Stimulated activated CD4-positive, alpha-beta T cell treated with anti-CD3 and anti-CD28 coated beads, Interleukin-4, amount 100 ng/mL, for 4 hours (primary cell): Measurements from ENCODE around the gene DMD.

Source experiments
- DNase-seq, 2 experiments: peaks; one replicate each; pipeline ENCODE4 v3.0.0-alpha.2; 2020

DMD gene

DNA sequence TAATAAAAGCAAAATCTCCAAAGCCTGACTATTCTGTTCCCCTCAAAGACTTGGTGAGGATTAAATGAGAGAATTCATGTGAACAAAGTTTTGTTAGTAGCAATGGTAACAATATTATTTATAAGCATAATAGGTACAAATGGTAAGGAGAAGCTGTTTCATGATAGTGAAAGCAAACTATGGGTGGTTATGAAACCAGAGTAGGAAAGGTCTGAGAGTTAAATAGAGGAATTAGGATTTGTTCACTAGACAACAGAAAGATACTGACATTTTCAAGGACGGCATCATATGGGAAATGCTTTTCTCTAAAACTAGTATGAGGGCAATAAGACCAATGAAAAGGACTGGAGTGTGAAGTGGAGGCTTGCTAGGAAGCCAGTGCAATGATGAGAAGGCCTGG is 2010.9 kb downstream of the DMD start:
- no peak for DNase-seq

GRCh38 chrX:31199840-31200114 is 2011.6 kb downstream of the DMD start:
- DNase-seq = no peak

- DNase-seq = no peak
These were observed 2012.1 kb downstream of the DMD start for GRCh38 chrX:31199056-31199839.

- no peak for DNase-seq
These were observed 2021.0 kb downstream of the DMD start for GRCh38 chrX:31190221-31190975.

GRCh38 chrX:31186693-31187338 is 2024.5 kb downstream of the DMD start:
- DNase-seq = no peak

- DNase-seq = no peak
These were observed 2025.5 kb downstream of the DMD start for GRCh38 chrX:31185884-31186283.

- DNase-seq = no peak
These were observed 2029.9 kb downstream of the DMD start for GRCh38 chrX:31181377-31182000.

GRCh38 chrX:31179203-31179602 is 2032.1 kb downstream of the DMD start:
- no peak for DNase-seq

DNA sequence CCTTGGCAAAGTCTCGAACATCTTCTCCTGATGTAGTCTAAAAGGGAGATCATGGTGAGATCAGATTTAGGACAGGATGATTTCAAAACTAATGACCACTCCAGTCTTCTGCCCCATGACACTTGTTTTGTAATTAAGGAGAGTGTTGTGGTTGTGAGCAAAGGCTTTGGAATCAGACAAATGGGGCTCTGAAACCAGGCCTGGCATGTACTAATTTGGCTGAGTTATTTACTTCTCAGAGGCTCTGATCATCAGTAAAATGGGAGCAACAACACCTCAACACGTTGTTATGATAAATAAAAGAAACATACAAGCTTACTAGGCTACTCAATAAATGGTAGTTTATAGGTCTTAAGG is 2032.6 kb downstream of the DMD start:
- DNase-seq = no peak

GRCh38 chrX:31178064-31178768 is 2033.1 kb downstream of the DMD start:
- no peak for DNase-seq

DNA sequence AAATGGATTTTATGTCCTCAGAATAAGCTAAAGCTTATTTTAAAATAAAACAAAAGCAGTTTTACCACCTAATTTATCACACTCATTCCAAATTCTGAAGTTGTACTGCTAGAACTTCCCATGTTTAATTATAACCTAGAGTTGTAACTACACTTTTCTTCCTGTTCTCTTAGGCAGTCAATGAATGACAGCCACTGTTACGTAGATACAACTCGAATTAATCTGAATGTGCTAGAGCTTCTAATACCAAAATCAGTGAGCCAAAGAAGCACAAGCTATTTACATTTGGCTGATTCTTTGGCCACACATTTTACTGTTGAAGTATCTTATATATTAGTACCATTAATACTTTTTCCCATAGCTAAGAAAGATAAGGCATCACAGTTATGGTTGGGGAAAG is 2040.6 kb downstream of the DMD start:
- no peak for DNase-seq

GRCh38 chrX:31168551-31168950 is 2042.8 kb downstream of the DMD start:
- no peak for DNase-seq

DNA sequence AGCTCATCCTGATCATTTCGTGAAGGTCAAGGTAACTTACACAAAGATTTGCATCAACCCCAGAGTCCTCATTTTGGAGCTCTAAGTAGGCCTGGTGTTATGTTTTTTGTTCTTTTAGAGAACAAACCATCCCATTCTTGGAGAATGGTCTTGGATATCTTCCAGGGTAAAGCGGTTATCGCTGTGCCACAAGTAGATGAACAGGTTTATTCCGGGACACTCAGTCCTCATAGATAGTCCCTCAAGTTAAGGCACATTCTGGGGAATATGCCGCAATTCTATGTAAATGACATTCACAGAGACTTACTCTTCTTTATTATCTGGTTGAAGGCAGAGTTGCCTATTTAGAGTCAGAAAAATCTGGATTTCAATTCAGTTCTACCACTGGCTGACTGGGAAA is 2044.5 kb downstream of the DMD start:
- no peak for DNase-seq

- no peak for DNase-seq
These were observed 2044.9 kb downstream of the DMD start for GRCh38 chrX:31166416-31166815.

DNA sequence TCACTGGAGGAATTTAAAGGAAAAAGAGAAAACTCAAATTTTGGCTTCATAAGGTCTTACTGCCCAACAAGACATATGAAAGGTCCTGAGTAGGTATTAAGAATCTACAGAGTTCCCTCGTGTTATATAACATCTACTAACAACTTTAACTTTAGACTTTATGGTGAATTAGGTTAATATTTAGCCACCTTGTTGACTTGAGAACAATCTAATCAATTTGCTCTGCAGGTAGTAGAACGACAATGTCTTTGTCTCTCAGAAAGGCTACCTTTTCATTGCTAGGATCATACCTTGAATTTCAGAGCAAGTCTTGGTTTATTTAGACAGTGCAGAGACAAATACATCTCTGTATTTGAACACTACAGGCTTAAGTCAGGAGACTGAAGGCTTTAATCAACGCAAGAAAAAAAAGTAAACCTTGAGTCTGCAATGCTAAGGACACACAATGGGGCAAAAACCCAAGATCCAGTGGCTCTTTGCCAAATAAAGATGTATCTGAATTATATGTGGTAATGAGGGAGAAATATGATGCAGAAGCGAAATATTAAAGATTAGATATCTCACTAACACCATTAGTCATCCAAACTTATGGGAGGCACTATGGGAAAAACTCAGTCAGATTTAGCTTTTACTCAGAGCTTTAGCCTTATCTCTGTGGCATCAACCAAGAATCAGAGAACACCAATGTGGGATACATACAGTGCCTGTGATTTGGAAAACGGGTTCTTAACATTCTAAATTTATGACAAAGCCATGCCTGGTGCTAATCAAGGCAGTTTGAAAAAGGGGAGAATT is 2045.9 kb downstream of the DMD start:
- DNase-seq = no peak

DNA sequence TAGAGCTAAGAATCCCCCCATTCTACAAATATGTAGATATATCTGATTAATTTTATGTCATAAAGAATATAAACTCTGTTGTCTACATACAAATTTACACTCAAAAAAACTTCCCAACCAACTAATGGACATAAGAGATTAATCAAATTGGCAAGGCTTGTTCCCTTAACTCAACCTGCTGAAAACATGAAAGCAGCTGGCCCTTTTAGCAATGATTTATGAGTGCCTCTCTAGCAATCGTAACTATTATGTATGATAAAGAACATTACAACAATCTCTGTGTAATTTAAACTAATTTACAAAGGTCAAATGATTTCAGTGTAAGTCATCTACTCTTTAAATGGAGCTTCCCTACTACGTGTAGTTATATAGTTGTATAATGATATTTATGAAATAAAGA is 2056.4 kb downstream of the DMD start:
- DNase-seq = no peak

DNA sequence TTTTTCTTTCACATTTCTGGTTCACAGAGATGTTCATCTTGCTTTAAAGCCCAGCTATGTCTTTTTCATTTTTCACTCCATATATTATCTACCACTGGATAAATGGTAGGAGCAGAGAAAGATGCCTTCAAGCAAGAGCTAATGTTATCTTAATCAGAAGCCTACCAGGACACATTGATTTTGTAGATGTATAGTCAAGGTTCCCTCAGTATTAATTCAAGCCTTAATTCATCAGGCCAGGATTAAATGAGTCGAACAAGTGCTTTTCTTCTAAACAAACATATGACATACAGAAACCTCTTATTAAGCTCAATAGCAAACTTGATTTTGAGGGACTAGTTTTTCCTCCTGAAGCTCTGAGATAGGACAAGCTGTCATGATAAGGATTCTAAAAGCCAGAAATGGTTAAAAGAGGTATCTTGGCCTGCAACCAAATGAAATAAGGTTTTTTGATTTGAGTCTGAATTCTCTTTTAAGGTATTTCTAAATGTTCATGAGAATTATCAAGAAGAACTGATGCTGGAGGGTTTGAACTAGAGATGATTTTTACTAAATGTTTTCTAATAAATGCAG is 2057.8 kb downstream of the DMD start:
- DNase-seq = no peak

- DNase-seq = no peak
These were observed 2064.2 kb downstream of the DMD start for GRCh38 chrX:31147175-31147574.

GRCh38 chrX:31139961-31140360 is 2071.4 kb downstream of the DMD start:
- no peak for DNase-seq

GRCh38 chrX:31138124-31138523 is 2073.2 kb downstream of the DMD start:
- no peak for DNase-seq

- DNase-seq = no peak
These were observed 2075.2 kb downstream of the DMD start for GRCh38 chrX:31136144-31136611.

- no peak for DNase-seq
These were observed 2078.5 kb downstream of the DMD start for GRCh38 chrX:31132821-31133241.
